Activated gamma-delta T cell (primary cell): ENCODE results near the gene CCL22.
"Not testable (repeated sequence)": the region's sequence is repeated elsewhere in the genome, so short reads cannot be mapped to it uniquely, and the experiment has no call there.

Source experiments
- DNase-seq: peaks from one replicate; lab custom pipeline; 2025; lab: John Stamatoyannopoulos, UW

CCL22 gene

GRCh38 chr16:57347858-57348257 lies 10.7 kb upstream of the CCL22 start:
- DNase-seq = no peak

GRCh38 chr16:57348327-57348726 lies 10.3 kb upstream of the CCL22 start:
- DNase-seq = no peak

GRCh38 chr16:57349212-57350031 lies 9.2 kb upstream of the CCL22 start:
- no peak for DNase-seq

- DNase-seq = no peak
Observed at GRCh38 chr16:57352636-57353047, 5.9 kb upstream of the CCL22 start.

- DNase-seq = no peak
Observed at GRCh38 chr16:57354311-57354710, 4.3 kb upstream of the CCL22 start.

GRCh38 chr16:57355898-57356414 lies 2.6 kb upstream of the CCL22 start:
- no peak for DNase-seq

- DNase-seq = no peak
Observed at GRCh38 chr16:57356547-57356946, 2.0 kb upstream of the CCL22 start.

- no peak for DNase-seq
Observed at GRCh38 chr16:57357330-57358085, 1.1 kb upstream of the CCL22 start.

GRCh38 chr16:57358086-57358420 lies 530 bp upstream of the CCL22 start:
- DNase-seq = no peak

GRCh38 chr16:57360321-57360935 lies 1.8 kb downstream of the CCL22 start:
- no peak for DNase-seq

GRCh38 chr16:57361404-57361803 lies 2.8 kb downstream of the CCL22 start:
- DNase-seq = no peak

- no peak for DNase-seq
Observed at GRCh38 chr16:57364143-57364542, 5.6 kb downstream of the CCL22 start.

GRCh38 chr16:57366544-57367040 lies 8.0 kb downstream of the CCL22 start:
- DNase-seq = no peak

GRCh38 chr16:57367116-57367752 lies 8.7 kb downstream of the CCL22 start:
- no peak for DNase-seq

- DNase-seq = no peak
Observed at GRCh38 chr16:57371494-57372371, 13.2 kb downstream of the CCL22 start.

- no peak for DNase-seq
Observed at GRCh38 chr16:57372372-57373116, 14.0 kb downstream of the CCL22 start, which contains the start of gene CX3CL1. CX3CL1 (plus strand) TSS chr16:57372490; CDS start chr16:57372569, 79 bp downstream.

- DNase-seq = no peak
Observed at GRCh38 chr16:57373117-57373947, 14.7 kb downstream of the CCL22 start.

GRCh38 chr16:57374067-57374534 lies 15.5 kb downstream of the CCL22 start:
- DNase-seq = no peak

- not testable (repeated sequence) for DNase-seq
Observed at GRCh38 chr16:57374925-57375465, 16.4 kb downstream of the CCL22 start.
